Thymus (tissue), 11 donors: ENCODE data around the gene MAPK13. TPM values are rescaled to one million over a fixed set of nuclear protein-coding genes. Genes with fewer than 3 reads are reported as not detected.
"Not testable (repeated sequence)": the region's sequence is repeated elsewhere in the genome, so short reads cannot be mapped to it uniquely, and the experiment has no call there.

Experiments used
- DNase-seq, 9 donors: peaks; one replicate each; pipeline ENCODE4 v3.0.0-alpha.2; 2013; ENCODE audit warnings: low spot score in 9 of 9, low read depth in 6 of 9, missing footprints in 1 of 9
- H3K27ac ChIP-seq, 2 donors: one replicate each; pipeline ENCODE4 v1.5.1; 2013; ENCODE audit warnings: control low read depth in 1 of 2, low read depth in 1 of 2, low read length in 1 of 2, mild to moderate bottlenecking in 1 of 2, moderate library complexity in 1 of 2
- H3K27me3 ChIP-seq, 2 donors: one replicate each; pipeline ENCODE4 v1.5.1; 2013; ENCODE audit warnings: low read length in 1 of 2; ENCODE audit not compliant: control insufficient read depth in 2 of 2, insufficient read depth in 1 of 2
- H3K36me3 ChIP-seq, 2 donors: one replicate each; pipeline ENCODE4 v1.5.1; 2013; ENCODE audit warnings: low read length in 1 of 2, mild to moderate bottlenecking in 1 of 2, moderate library complexity in 1 of 2; ENCODE audit not compliant: control insufficient read depth in 2 of 2, insufficient read depth in 2 of 2
- H3K4me1 ChIP-seq, 2 donors: one replicate each; pipeline ENCODE4 v1.5.1; 2013; ENCODE audit warnings: low read length in 2 of 2; ENCODE audit not compliant: control insufficient read depth in 2 of 2, insufficient read depth in 2 of 2
- H3K4me3 ChIP-seq, 2 donors: one replicate each; pipeline ENCODE4 v1.5.1; 2013; ENCODE audit warnings: low read length in 2 of 2, control low read depth in 1 of 2, mild to moderate bottlenecking in 1 of 2
- H3K9me3 ChIP-seq, 2 donors: one replicate each; pipeline ENCODE4 v1.5.1; 2013; ENCODE audit warnings: low read length in 1 of 2, mild to moderate bottlenecking in 1 of 2; ENCODE audit not compliant: control insufficient read depth in 2 of 2, insufficient read depth in 1 of 2
- WGBS: extraction: QIAGEN DNeasy Blood & Tissue Kit; methylation state at CpG from one replicate; pipeline ENCODE4 v1.1.7; 2013; 5-methylcytosine and 5-hydroxymethylcytosine counted together
- polyA plus RNA-seq: library from polyadenylated mRNA; stranded (reverse); fragments of 200-250 nt; gene quantifications from one replicate; pipeline ENCODE4 v1.2.3, GENCODE V29; 2013
- total RNA-seq: library from RNA; stranded (reverse); fragments of 120-200 nt; gene quantifications from one replicate; pipeline ENCODE4 v1.2.4, GENCODE V29; 2013
- donor health status: healthy.

MAPK13 gene
- total and polyA plus RNA-seq, 2 donors = 8.5 to 30.1 TPM

DNA sequence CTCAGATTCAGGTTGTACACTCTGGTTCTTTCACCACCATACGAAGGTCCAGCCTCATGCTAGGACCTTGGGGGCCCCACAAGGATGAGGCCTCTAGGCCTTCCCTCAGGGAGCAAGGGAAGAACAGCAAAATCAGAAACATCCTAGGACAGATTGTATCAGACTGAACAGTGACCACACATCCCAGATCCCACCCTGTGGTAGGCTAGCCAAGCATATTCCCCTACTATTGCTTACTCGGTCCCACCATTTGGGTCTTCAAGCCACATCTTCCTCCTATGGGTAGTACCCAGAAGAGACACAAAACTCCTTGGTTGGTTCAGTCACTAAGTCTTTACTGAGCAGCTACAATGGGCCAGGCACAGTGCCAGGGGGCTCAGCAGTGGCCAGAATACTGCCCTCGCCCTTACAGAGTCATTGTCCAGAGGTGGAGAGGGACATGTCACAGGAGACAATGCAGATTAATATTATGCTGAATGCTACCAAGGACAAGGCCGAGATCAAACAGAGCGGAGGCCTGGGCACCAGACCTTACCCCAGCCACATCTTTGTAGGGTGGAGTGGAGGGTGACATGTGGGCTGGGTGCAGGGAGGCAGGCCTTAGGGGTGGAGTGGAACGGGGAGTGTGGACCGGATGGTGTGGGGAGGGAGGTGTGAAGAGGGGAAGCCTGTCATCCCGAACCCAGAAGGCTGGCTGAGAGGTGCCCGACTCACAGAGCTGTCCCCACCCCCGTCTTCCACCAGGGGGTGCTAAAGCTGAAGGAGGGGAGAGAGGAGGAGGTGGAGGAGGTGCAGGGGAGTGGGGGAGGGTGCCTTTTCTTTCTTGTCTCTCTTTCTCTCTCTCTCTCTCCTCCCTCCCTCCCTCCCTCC is 6.8 kb upstream of the MAPK13 start:
- DNase-seq = peak in 7 of 9 donors; percentile 68 to 96 (median 87)
- H3K36me3 ChIP-seq = peaks cover 0 to 4% of the 10 kb centered on the region in 2 donors
- H3K27me3 ChIP-seq = peaks cover 0 to under 1% of the 10 kb centered on the region in 2 donors
- H3K9me3 ChIP-seq = no peaks in the 10 kb centered on the region
- no peak overlapping the region for H3K4me3 ChIP-seq
- peak overlapping the region in 1 of 2 donors; percentile 30 for H3K27ac ChIP-seq
- 47% methylated on average over 10 of the region's 10 CpGs for WGBS
- peaks cover 28 to 78% of the 10 kb centered on the region in 2 donors for H3K4me1 ChIP-seq

DNA sequence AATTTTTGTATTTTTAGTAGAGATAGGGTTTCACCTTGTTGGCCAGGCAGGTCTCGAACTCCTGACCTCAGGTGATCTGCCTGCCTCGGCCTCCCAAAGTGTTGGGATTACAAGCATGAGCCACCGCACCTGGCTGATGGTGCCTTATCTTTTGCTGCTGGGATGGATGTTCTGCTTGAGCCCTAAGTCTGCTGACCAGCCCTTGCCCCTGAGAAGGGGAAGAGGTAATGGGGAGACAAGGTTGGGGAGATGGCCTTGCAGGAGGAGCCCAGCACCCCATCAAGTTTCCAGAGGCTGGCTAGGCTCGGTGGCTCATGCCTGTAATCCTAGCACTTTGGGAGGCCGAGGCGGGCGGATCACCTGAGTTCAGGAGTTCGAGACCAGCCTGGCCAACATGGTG is 6.0 kb upstream of the MAPK13 start:
- H3K4me3 ChIP-seq = not testable (repeated sequence)
- WGBS = 93% methylated on average over 8 of the region's 8 CpGs

GRCh38 chr6:36124881-36125280 is 5.4 kb upstream of the MAPK13 start:
- peaks cover 0 to 4% of the 10 kb centered on the region in 2 donors for H3K36me3 ChIP-seq
- no peak for DNase-seq
- peaks cover 24 to 68% of the 10 kb centered on the region in 2 donors for H3K4me1 ChIP-seq
- H3K9me3 ChIP-seq = no peaks in the 10 kb centered on the region
- 96% methylated on average over 3 of the region's 3 CpGs for WGBS
- no peak overlapping the region for H3K4me3 ChIP-seq
- H3K27ac ChIP-seq = no peak overlapping the region
- H3K27me3 ChIP-seq = peaks cover 0 to 11% of the 10 kb centered on the region in 2 donors

More for the DNA sequence above, 6.0 kb upstream of the MAPK13 start:
- H3K36me3 ChIP-seq, H3K27ac ChIP-seq, H3K27me3 ChIP-seq, DNase-seq, H3K9me3 ChIP-seq: not testable (repeated sequence)
- peaks cover 22 to 70% of the 10 kb centered on the region in 2 donors for H3K4me1 ChIP-seq

DNA sequence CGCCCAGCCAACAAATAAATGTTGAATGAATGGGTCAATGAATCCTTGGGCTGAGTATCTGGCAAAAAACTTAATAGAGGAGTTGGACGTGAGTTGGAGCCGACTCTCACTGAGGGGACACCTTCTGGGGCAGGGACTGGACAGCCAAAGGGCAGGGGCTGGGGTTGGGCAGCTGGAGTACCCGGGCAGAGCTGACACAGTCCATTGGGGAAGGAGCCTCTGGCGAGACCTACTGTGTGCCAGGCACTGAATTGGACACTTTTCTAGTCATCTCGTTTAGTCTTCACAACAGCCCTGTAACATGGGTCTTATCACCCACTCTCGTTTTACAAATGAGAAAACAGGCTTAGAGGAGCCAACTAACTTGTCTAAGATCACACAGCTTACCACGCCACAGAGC is 4.7 kb upstream of the MAPK13 start:
- H3K27me3 ChIP-seq = peaks cover 0 to 14% of the 10 kb centered on the region in 2 donors
- peaks cover 0 to 4% of the 10 kb centered on the region in 2 donors for H3K36me3 ChIP-seq
- peaks cover 24 to 63% of the 10 kb centered on the region in 2 donors for H3K4me1 ChIP-seq
- 86% methylated on average over 8 of the region's 8 CpGs for whole genome bisulfite sequencing
- no peak overlapping the region for H3K27ac ChIP-seq
- peak in 1 of 9 donors; percentile 52 for DNase-seq
- H3K4me3 ChIP-seq = no peak overlapping the region
- no peaks in the 10 kb centered on the region for H3K9me3 ChIP-seq

- 97% methylated on average over 2 of the region's 2 CpGs for WGBS
- Histone ChIP-seq H3K36me3 (peaks cover 0 to 4% of the 10 kb centered on the region in 2 donors), H3K9me3 (no peaks in the 10 kb centered on the region), H3K4me1 (peaks cover 19 to 63% of the 10 kb centered on the region in 2 donors), H3K27me3 (peaks cover 0 to 19% of the 10 kb centered on the region in 2 donors), H3K4me3 (no peak overlapping the region), H3K27ac (no peak overlapping the region)
- DNase-seq = no peak
Observed at GRCh38 chr6:36126121-36126520, 4.2 kb upstream of the MAPK13 start.

DNA sequence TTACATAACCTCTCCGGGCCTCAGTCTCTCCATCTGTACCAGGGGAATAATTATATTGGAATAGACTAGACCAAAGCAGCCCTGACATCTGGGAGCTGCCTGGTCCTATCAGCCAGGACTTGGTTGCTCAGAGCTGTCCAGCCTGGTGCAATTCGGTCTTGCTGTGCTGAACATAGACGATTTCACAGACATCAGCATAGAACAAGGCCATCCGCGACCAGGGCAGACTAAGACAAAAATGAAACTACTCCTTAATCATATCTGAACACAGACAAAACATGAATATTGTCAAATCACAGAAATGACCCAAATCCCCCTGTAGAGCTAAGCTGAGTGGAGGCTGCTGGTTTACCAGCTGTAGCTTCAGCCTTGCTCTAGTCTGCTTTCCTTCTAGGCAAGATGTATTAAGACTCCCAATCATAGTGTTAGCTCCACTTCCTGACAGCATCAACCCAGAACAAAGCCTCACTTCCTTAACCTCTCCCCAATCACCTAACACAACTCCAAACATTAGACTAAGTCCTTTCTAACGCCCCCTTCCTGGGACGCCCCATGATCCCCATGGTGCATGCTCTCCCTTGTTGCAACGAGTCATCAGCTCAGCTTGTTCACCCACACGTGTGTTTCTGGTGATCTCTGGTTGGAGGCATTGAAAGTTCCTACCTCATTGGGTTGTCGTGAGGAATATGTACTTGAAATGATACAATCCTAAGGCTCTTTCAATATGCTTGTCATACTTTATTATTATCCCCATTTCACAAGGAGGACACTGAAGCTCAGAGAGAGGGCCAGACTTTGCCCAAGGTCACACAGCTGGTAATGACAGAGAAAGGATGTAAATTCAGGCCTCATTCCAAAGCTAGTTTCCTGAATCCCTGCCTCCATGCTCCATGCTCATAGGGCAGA is 3.5 kb upstream of the MAPK13 start:
- Histone ChIP-seq H3K27ac (no peak overlapping the region), H3K4me1 (peaks cover 13 to 63% of the 10 kb centered on the region in 2 donors), H3K4me3 (no peak overlapping the region), H3K27me3 (peaks cover 0 to 21% of the 10 kb centered on the region in 2 donors), H3K36me3 (peaks cover 0 to 4% of the 10 kb centered on the region in 2 donors), H3K9me3 (no peaks in the 10 kb centered on the region)
- DNase-seq = peak in 1 of 9 donors; percentile 49
- WGBS = 93% methylated on average over 10 of the region's 10 CpGs

DNA sequence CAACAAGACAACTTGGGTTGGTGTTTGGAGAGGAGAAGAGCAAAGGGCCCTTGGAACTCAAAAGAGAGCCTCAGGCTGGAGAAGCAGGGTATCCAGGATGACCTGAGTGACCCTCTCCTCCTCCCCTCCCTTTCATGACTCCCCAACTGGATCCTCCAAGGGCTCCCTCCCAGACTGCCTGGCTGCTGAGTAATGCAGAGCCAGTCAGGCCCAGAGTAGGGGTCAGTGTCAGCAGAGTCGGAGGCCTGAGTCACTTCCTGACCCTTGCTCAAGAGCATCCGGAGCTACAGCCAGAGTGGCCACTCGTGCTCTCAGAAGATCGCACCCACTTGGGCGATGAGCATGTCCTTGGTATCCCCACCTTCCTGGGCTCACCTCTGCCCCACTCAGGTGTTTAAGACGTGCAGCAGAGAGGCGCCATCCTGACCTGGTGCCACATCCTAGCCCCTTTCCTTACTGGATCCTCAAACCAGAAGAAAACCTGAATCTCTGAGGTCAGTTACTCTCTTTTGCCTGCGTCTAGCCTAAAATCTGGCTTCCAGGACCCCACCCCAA is 2.8 kb upstream of the MAPK13 start:
- peaks cover 13 to 63% of the 10 kb centered on the region in 2 donors for H3K4me1 ChIP-seq
- no peaks in the 10 kb centered on the region for H3K9me3 ChIP-seq
- no peak overlapping the region for H3K4me3 ChIP-seq
- 95% methylated on average over 8 of the region's 8 CpGs for WGBS
- H3K27ac ChIP-seq = no peak overlapping the region
- peaks cover 0 to under 1% of the 10 kb centered on the region in 2 donors for H3K36me3 ChIP-seq
- DNase-seq = no peak
- peaks cover 0 to 21% of the 10 kb centered on the region in 2 donors for H3K27me3 ChIP-seq

GRCh38 chr6:36128073-36128472 is 2.2 kb upstream of the MAPK13 start:
- Histone ChIP-seq H3K36me3 (no peaks in the 10 kb centered on the region), H3K27me3 (peaks cover 0 to 21% of the 10 kb centered on the region in 2 donors), H3K9me3 (no peaks in the 10 kb centered on the region), H3K4me3 (no peak overlapping the region), H3K27ac (no peak overlapping the region), H3K4me1 (peaks cover 17 to 63% of the 10 kb centered on the region in 2 donors)
- DNase-seq = no peak
- 96% methylated on average over 5 of the region's 5 CpGs for WGBS
